Peyer's patch (tissue), 4 donors: Measurements from ENCODE around the gene LILRB3.
"Not testable (repeated sequence)": the region's sequence is repeated elsewhere in the genome, so short reads cannot be mapped to it uniquely, and the experiment has no call there.

Source experiments
- POLR2A ChIP-seq, 2 donors: fragments of 450-650 bp; IDR thresholded peaks; one replicate each; pipeline ENCODE4 v1.5.1; 2017; ENCODE audit warnings: antibody characterized with exemption in 2 of 2, mild to moderate bottlenecking in 2 of 2, moderate library complexity in 2 of 2
- TF ChIP-seq, protein P1 (sequence below), 6 experiments: fragments of 450-650 bp in 4 of 6; fragments of 200-600 bp in 2 of 6; sonication (generic) in 1 of 6; IDR thresholded peaks; one replicate each; pipeline ENCODE4 v1.5.1; 2017 to 2019; ENCODE audit warnings: antibody characterized with exemption in 6 of 6, mild to moderate bottlenecking in 3 of 6, moderate library complexity in 1 of 6

DNA sequence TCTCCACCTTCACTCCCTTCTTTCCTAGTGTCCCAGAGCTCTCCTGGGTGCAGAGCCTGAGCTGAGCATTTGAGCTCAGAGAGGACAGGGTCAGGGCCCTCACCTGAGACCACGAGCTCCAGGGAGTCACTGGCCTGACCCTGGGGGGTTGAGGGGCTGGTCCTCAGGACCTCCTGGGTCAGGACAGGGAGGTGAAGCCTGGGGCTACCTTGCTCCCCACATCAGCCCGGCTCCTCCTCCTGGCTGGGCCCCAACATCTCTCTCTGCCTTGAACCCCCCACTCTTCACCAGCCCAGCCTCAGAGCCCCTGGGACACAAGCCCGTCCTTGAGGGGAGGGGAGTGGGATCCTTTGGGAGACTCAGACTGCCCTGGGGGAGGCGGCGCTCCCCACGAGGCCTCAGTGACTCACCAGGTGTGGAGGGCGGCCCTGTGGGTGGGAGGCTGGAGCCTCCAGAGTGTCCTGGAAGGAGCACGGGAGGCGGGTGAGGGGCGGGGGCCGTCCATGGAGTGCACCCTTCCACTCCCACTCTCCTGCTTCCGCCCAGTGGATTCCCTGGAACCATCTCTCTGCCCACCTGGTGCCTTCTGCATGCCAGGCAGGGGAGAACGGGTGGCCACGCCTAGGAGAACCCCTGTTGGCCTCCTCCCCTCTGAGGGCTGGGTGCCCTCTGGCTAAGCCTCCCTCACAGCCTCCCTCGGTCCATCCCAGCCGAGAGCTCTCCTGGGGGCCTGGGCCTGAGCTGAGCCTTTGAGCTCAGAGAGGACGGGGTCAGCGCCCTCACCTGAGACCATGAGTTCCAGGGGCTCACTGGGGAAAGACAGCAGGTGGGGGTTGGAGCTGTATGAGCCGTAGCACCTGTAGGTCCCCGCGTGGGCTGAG is 16.9 kb upstream of the LILRB3 start:
- TF ChIP-seq, protein P1, sequence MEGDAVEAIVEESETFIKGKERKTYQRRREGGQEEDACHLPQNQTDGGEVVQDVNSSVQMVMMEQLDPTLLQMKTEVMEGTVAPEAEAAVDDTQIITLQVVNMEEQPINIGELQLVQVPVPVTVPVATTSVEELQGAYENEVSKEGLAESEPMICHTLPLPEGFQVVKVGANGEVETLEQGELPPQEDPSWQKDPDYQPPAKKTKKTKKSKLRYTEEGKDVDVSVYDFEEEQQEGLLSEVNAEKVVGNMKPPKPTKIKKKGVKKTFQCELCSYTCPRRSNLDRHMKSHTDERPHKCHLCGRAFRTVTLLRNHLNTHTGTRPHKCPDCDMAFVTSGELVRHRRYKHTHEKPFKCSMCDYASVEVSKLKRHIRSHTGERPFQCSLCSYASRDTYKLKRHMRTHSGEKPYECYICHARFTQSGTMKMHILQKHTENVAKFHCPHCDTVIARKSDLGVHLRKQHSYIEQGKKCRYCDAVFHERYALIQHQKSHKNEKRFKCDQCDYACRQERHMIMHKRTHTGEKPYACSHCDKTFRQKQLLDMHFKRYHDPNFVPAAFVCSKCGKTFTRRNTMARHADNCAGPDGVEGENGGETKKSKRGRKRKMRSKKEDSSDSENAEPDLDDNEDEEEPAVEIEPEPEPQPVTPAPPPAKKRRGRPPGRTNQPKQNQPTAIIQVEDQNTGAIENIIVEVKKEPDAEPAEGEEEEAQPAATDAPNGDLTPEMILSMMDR (IDR thresholded peaks at IDR 0.05): not testable (repeated sequence)
- not testable (repeated sequence) for TF ChIP-seq POLR2A (IDR thresholded peaks at IDR 0.05)
